Fibroblast of lung (primary cell): ENCODE results near the gene PGAP1. TPM values are rescaled to one million over a fixed set of nuclear protein-coding genes. Genes with fewer than 3 reads are reported as not detected.

Source experiments
- DNase-seq, 2 donors: peaks; one replicate each; pipeline versions ENCODE4 v3.0.0 to v3.0.0-alpha.2; 2010; ENCODE audit warnings: low read depth in 2 of 2
- H2AFZ ChIP-seq: 2 replicates; pipeline ENCODE4 v1.5.1; 2012; ENCODE audit warnings: low read length, control low read depth, inconsistent platforms
- H3K27ac ChIP-seq: 2 replicates; pipeline ENCODE4 v1.5.1; 2011; ENCODE audit warnings: low read length, control low read depth; ENCODE audit not compliant: insufficient read depth
- H3K27me3 ChIP-seq: 2 replicates; pipeline ENCODE4 v1.5.1; 2011; ENCODE audit warnings: mild to moderate bottlenecking, low read length; ENCODE audit not compliant: control insufficient read depth, insufficient read depth
- H3K36me3 ChIP-seq: 2 replicates; pipeline ENCODE4 v1.5.1; 2011; ENCODE audit warnings: low read length; ENCODE audit not compliant: control insufficient read depth, insufficient read depth
- H3K4me1 ChIP-seq: 2 replicates; pipeline ENCODE4 v1.5.1; 2011; ENCODE audit warnings: low read length; ENCODE audit not compliant: control insufficient read depth, insufficient read depth; ENCODE audit errors: extremely low read depth
- H3K4me2 ChIP-seq: 2 replicates; pipeline ENCODE4 v1.5.1; 2011; ENCODE audit warnings: low read length, control low read depth; ENCODE audit not compliant: insufficient read depth; ENCODE audit errors: extremely low read depth
- H3K4me3 ChIP-seq, 4 experiments: fragments of 200-600 bp in 1 of 4; sonication (generic) in 1 of 4; replicated peaks in 1 of 4; 2 replicates each; pipeline ENCODE4 v1.5.1; 2011 to 2016; ENCODE audit warnings: low read length in 4 of 4, low read depth in 3 of 4, mild to moderate bottlenecking in 3 of 4, control low read depth in 2 of 4, inconsistent platforms in 1 of 4, mixed read lengths in 1 of 4; ENCODE audit not compliant: insufficient read depth in 1 of 4; ENCODE audit errors: control extremely low read depth in 1 of 4
- H3K79me2 ChIP-seq: 2 replicates; pipeline ENCODE4 v1.5.1; 2012; ENCODE audit warnings: mild to moderate bottlenecking, low read length, inconsistent platforms; ENCODE audit not compliant: control insufficient read depth, insufficient read depth
- H3K9ac ChIP-seq: 2 replicates; pipeline ENCODE4 v1.5.1; 2011; ENCODE audit warnings: mild to moderate bottlenecking, low read length, control low read depth; ENCODE audit not compliant: insufficient read depth
- H3K9me3 ChIP-seq: 2 replicates; pipeline ENCODE4 v1.5.1; 2012; ENCODE audit warnings: low read depth, low read length; ENCODE audit not compliant: control insufficient read depth, insufficient read depth
- H4K20me1 ChIP-seq: 2 replicates; pipeline ENCODE4 v1.5.1; 2011; ENCODE audit warnings: low read length; ENCODE audit not compliant: control insufficient read depth, insufficient read depth; ENCODE audit errors: extremely low read depth
- CTCF ChIP-seq, 2 donors: IDR thresholded peaks in 1 of 2; conservative IDR thresholded peaks in 1 of 2; 1 replicate in 1 of 2; 2 replicates in 1 of 2; pipeline ENCODE4 v1.5.1; 2011 to 2012; ENCODE audit warnings: low read length in 2 of 2, control low read depth in 1 of 2, inconsistent platforms in 1 of 2, low read depth in 1 of 2, mild to moderate bottlenecking in 1 of 2
- EZH2 ChIP-seq: IDR thresholded peaks from 2 replicates; pipeline ENCODE4 v1.5.1; 2012; ENCODE audit warnings: low read length, control low read depth, mild to moderate bottlenecking; ENCODE audit errors: missing control alignments
- polyA plus RNA-seq, 2 donors: library from polyadenylated mRNA; depleted of rRNA in 1 of 2; stranded (reverse) in 1 of 2; unstranded in 1 of 2; fragments of >200 nt; gene quantifications; 2 replicates each; pipeline ENCODE4 v1.2.1, GENCODE V29; 2011 to 2012; ENCODE audit warnings: missing spikeins in 1 of 2
- total RNA-seq: library from RNA; depleted of rRNA; stranded (reverse); fragments of >200 nt; gene quantifications from 2 replicates; pipeline ENCODE4 v1.2.1, GENCODE V29; 2014

PGAP1 gene
- total and polyA plus RNA-seq, 2 donors (not counting 1 experiment from before 2014, with no cell fraction given) = 7.0 to 12.1 TPM

GRCh38 chr2:196830701-196831100, 95.8 kb downstream of the PGAP1 start:
- Histone ChIP-seq H3K4me2 (no peak overlapping the region), H3K4me1 (no peaks in the 10 kb centered on the region), H3K27ac (no peak overlapping the region), H3K27me3 (no peaks in the 10 kb centered on the region), H3K9ac (no peak overlapping the region), H3K36me3 (no peaks in the 10 kb centered on the region), H3K4me3 (no peak overlapping the region), H3K9me3 (no peaks in the 10 kb centered on the region), H3K79me2 (no peaks in the 10 kb centered on the region), H2AFZ (no peak overlapping the region), H4K20me1 (no peaks in the 10 kb centered on the region)
- DNase-seq = no peak
- no peak for TF ChIP-seq EZH2

- no peak overlapping the region for H3K4me2 ChIP-seq
- H3K79me2 ChIP-seq = no peaks in the 10 kb centered on the region
- H3K27me3 ChIP-seq = no peaks in the 10 kb centered on the region
- H4K20me1 ChIP-seq = no peaks in the 10 kb centered on the region
- no peaks in the 10 kb centered on the region for H3K9me3 ChIP-seq
- H3K4me1 ChIP-seq = no peaks in the 10 kb centered on the region
- no peaks in the 10 kb centered on the region for H3K36me3 ChIP-seq
- no peak overlapping the region for H3K27ac ChIP-seq
- TF ChIP-seq CTCF (conservative IDR thresholded peaks at IDR 0.05 in 1 of 2, IDR thresholded peaks at IDR 0.05 in 1 of 2; ENCODE audit: low read depth in 1 of 2, low read length in 2 of 2) (no peak), EZH2 (no peak)
- no peak for DNase-seq
- no peak overlapping the region for H3K9ac ChIP-seq
- no peak overlapping the region for H2AFZ ChIP-seq
- no peak overlapping the region for H3K4me3 ChIP-seq
Measured at GRCh38 chr2:196827356-196827755, 99.2 kb downstream of the PGAP1 start.

- no peak overlapping the region for H2AFZ ChIP-seq
Measured at GRCh38 chr2:196823750-196824522, 102.6 kb downstream of the PGAP1 start.

More at GRCh38 chr2:196823750-196824522, 102.6 kb downstream of the PGAP1 start:
- Histone ChIP-seq H3K9ac (no peak overlapping the region), H3K4me3 (no peak overlapping the region), H3K4me2 (peak overlapping the region; percentile 15), H3K9me3 (no peaks in the 10 kb centered on the region), H4K20me1 (no peaks in the 10 kb centered on the region), H3K36me3 (no peaks in the 10 kb centered on the region), H3K79me2 (no peaks in the 10 kb centered on the region), H3K27ac (no peak overlapping the region), H3K4me1 (no peaks in the 10 kb centered on the region), H3K27me3 (no peaks in the 10 kb centered on the region)
- peak; percentile 64 to 92 for DNase-seq
- TF ChIP-seq EZH2 = no peak
- TF ChIP-seq CTCF (conservative IDR thresholded peaks at IDR 0.05 in 1 of 2, IDR thresholded peaks at IDR 0.05 in 1 of 2; ENCODE audit: low read depth in 1 of 2, low read length in 2 of 2) = no peak
